Upper lobe of left lung (tissue), 6 donors: ENCODE measurements around the gene FGFRL1. TPM values are rescaled to one million over a fixed set of nuclear protein-coding genes. Genes with fewer than 3 reads are reported as not detected.

Experiments used
- ATAC-seq, 2 donors: fragments of 200-7000 bp; cut with Tn5 transposase; one replicate each; pipeline ENCODE4 v1.9.1; 2022; ENCODE audit warnings: mild to moderate bottlenecking in 2 of 2, moderate library complexity in 2 of 2; ENCODE audit not compliant: low FRiP score in 2 of 2
- DNase-seq, 2 donors: peaks; one replicate each; pipeline ENCODE4 v3.0.0-alpha.2; 2019 to 2020
- H3K27ac ChIP-seq, 4 donors: fragments of 200-600 bp; sonication (generic); one replicate each; pipeline ENCODE4 v1.5.1; 2016 to 2019
- H3K27me3 ChIP-seq, 4 donors: fragments of 200-600 bp; sonication (generic); one replicate each; pipeline ENCODE4 v1.5.1; 2017 to 2019
- H3K36me3 ChIP-seq, 4 donors: fragments of 200-600 bp; sonication (generic); one replicate each; pipeline ENCODE4 v1.5.1; 2016 to 2019
- H3K4me1 ChIP-seq, 4 donors: fragments of 200-600 bp; sonication (generic); one replicate each; pipeline ENCODE4 v1.5.1; 2018 to 2019
- H3K4me3 ChIP-seq, 4 donors: fragments of 200-600 bp; sonication (generic); one replicate each; pipeline ENCODE4 v1.5.1; 2017 to 2019; ENCODE audit warnings: mild to moderate bottlenecking in 2 of 4, moderate library complexity in 1 of 4
- H3K9me3 ChIP-seq, 4 donors: fragments of 200-600 bp; sonication (generic); one replicate each; pipeline ENCODE4 v1.5.1; 2018 to 2019
- CTCF ChIP-seq, 6 experiments: fragments of 450-650 bp in 4 of 6; fragments of 200-600 bp in 2 of 6; sonication (generic) in 2 of 6; IDR thresholded peaks; one replicate each; pipeline ENCODE4 v1.5.1; 2016 to 2019; ENCODE audit warnings: antibody characterized with exemption in 6 of 6
- EP300 ChIP-seq, 4 donors: sonication (generic); formaldehyde crosslinking; IDR thresholded peaks; one replicate each; pipeline ENCODE4 v1.5.1; 2017; ENCODE audit warnings: antibody characterized with exemption in 4 of 4, control low read depth in 2 of 4
- POLR2A ChIP-seq, 4 donors: fragments of 450-650 bp; IDR thresholded peaks; one replicate each; pipeline ENCODE4 v1.5.1; 2016 to 2017; ENCODE audit warnings: antibody characterized with exemption in 4 of 4, mild to moderate bottlenecking in 2 of 4
- POLR2AphosphoS5 ChIP-seq, 2 donors: sonication (generic); formaldehyde crosslinking; IDR thresholded peaks; one replicate each; pipeline ENCODE4 v1.5.1; 2017; ENCODE audit warnings: antibody characterized with exemption in 2 of 2
- WGBS, 2 donors: methylation state at CpG; one replicate each; pipeline ENCODE4 v1.1.5; 2017 to 2018; 5-methylcytosine and 5-hydroxymethylcytosine counted together
- total RNA-seq, 6 donors: library from RNA; depleted of rRNA in 4 of 6; stranded (reverse); fragments of >200 nt in 4 of 6; gene quantifications; one replicate each; pipeline versions ENCODE4 v1.1.0 to v1.2.1, GENCODE V29; 2016 to 2021
- donor health status: DM: no; HTN: no; CAD: no; lungs with moderate emphysema.
- donor health status: DM: no; HTN: yes; CAD: no; lungs with severe emphysema.

FGFRL1 gene
- total RNA-seq, 6 donors from 2014 or later, result 21.0 to 32.4 (median 25.6) TPM

- H3K36me3 ChIP-seq, result no peaks in the 10 kb centered on the region
- no peak overlapping the region for H3K27ac ChIP-seq
- peaks cover 1 to 22% (median 12%) of the 10 kb centered on the region in 4 donors for H3K4me1 ChIP-seq
- 91 to 92% methylated on average over 4 to 12 of the region's 15 CpGs for WGBS, 2 donors
- ATAC-seq, result no peak
- H3K4me3 ChIP-seq, result no peak overlapping the region
- TF ChIP-seq POLR2A (IDR thresholded peaks at IDR 0.05) (no peak), POLR2AphosphoS5 (IDR thresholded peaks at IDR 0.05) (no peak), CTCF (IDR thresholded peaks at IDR 0.05) (no peak), EP300 (IDR thresholded peaks at IDR 0.05) (no peak)
- DNase-seq, result peak in 1 of 2 donors; percentile 81
- H3K9me3 ChIP-seq, result no peaks in the 10 kb centered on the region
- H3K27me3 ChIP-seq, result peaks cover 0 to 3% (median 0%) of the 10 kb centered on the region in 4 donors
Measured at GRCh38 chr4:1036095-1036494, 24.7 kb downstream of the FGFRL1 start.

- no peak overlapping the region for H3K27ac ChIP-seq
- no peaks in the 10 kb centered on the region for H3K36me3 ChIP-seq
- 94 to 95% methylated on average over 7 to 12 of the region's 26 CpGs for WGBS, 2 donors
- no peak overlapping the region for H3K4me3 ChIP-seq
- ATAC-seq (no peak), DNase-seq (peak in 1 of 2 donors; percentile 79)
- H3K9me3 ChIP-seq, result no peaks in the 10 kb centered on the region
- peaks cover 0 to 3% (median 0%) of the 10 kb centered on the region in 4 donors for H3K27me3 ChIP-seq
- no peak for TF ChIP-seq POLR2AphosphoS5 (IDR thresholded peaks at IDR 0.05)
- no peak for TF ChIP-seq EP300 (IDR thresholded peaks at IDR 0.05)
- no peak for TF ChIP-seq POLR2A (IDR thresholded peaks at IDR 0.05)
- no peak for TF ChIP-seq CTCF (IDR thresholded peaks at IDR 0.05)
- peaks cover 3 to 32% (median 20%) of the 10 kb centered on the region in 4 donors for H3K4me1 ChIP-seq
Measured at GRCh38 chr4:1036976-1037810, 25.8 kb downstream of the FGFRL1 start.

GRCh38 chr4:1038948-1039492 lies 27.6 kb downstream of the FGFRL1 start:
- Histone ChIP-seq H3K27ac (peak overlapping the region in 1 of 4 donors; percentile 25), H3K4me3 (no peak overlapping the region), H3K4me1 (peaks cover 12 to 36% (median 24%) of the 10 kb centered on the region in 4 donors), H3K27me3 (peaks cover 0 to 7% (median 3%) of the 10 kb centered on the region in 4 donors), H3K9me3 (no peaks in the 10 kb centered on the region), H3K36me3 (no peaks in the 10 kb centered on the region)
- ATAC-seq (no peak), DNase-seq (peak in 1 of 2 donors; percentile 68)
- WGBS, 2 donors, result 86 to 87% methylated on average over 7 to 13 of the region's 16 CpGs
- TF ChIP-seq EP300 (IDR thresholded peaks at IDR 0.05) (no peak), POLR2AphosphoS5 (IDR thresholded peaks at IDR 0.05) (no peak), CTCF (IDR thresholded peaks at IDR 0.05) (no peak), POLR2A (IDR thresholded peaks at IDR 0.05) (no peak)

- peak overlapping the region in 1 of 4 donors; percentile 25 for H3K27ac ChIP-seq
- DNase-seq (peak in 1 of 2 donors; percentile 87), ATAC-seq (peak in 1 of 2 donors; percentile 53)
- H3K27me3 ChIP-seq, result peaks cover 0 to 10% (median 5%) of the 10 kb centered on the region in 4 donors
- H3K9me3 ChIP-seq, result no peaks in the 10 kb centered on the region
- H3K36me3 ChIP-seq, result no peaks in the 10 kb centered on the region
- TF ChIP-seq POLR2AphosphoS5 (IDR thresholded peaks at IDR 0.05) (no peak), CTCF (IDR thresholded peaks at IDR 0.05) (no peak), POLR2A (IDR thresholded peaks at IDR 0.05) (no peak), EP300 (IDR thresholded peaks at IDR 0.05) (no peak)
- H3K4me1 ChIP-seq, result peaks cover 16 to 39% (median 23%) of the 10 kb centered on the region in 4 donors
- H3K4me3 ChIP-seq, result no peak overlapping the region
- WGBS, 2 donors, result 72% methylated on average over 13 of the region's 20 CpGs; no CpG with 5 or more reads in 1 of the 2 donors
Measured at GRCh38 chr4:1039493-1040343, 28.3 kb downstream of the FGFRL1 start.
